ENCODE results near the gene SLC38A5.

SLC38A5 gene

DNA sequence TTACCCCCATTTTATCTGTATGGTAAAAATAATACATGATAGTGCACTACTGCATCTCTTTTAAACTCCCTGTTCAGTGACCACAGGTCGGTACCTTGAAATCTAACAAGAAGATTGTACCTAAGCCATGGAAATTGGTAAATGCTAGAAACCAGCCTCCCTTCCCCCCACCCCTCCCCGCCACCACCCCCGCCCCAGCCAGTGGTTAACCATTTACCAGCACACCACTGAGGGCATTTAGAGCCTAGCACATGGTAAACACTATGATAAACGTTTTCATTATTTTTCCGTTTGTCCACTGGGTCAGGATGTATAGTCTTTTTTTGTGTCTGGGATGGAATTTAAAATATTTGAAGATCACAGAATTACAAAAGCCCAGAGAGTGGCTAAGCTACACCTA lies 5.2 kb upstream of the SLC38A5 start:
- Histone ChIP-seq H3K9me3 (ENCODE audit: insufficient read depth, low read length) (no peaks in the 10 kb centered on the region), H2AFZ (ENCODE audit: low read depth, low read length, severe bottlenecking) (peak overlapping the region; percentile 88), H3K9ac (ENCODE audit: low read length) (peak overlapping the region; percentile 93), H4K20me1 (ENCODE audit: low read depth, low read length) (no peaks in the 10 kb centered on the region), H3K4me2 (ENCODE audit: low read depth, low read length, poor library complexity, severe bottlenecking) (peak overlapping the region; percentile 90), H3K4me3 (ENCODE audit: insufficient read depth, low read length, poor library complexity, severe bottlenecking) (peak overlapping the region; percentile 91), H3K79me2 (ENCODE audit: insufficient read depth, low read length) (peaks cover 30% of the 10 kb centered on the region), H3F3A (ENCODE audit: insufficient read depth) (no peaks in the 10 kb centered on the region), H3K27ac (ENCODE audit: low read depth, low read length) (peak overlapping the region; percentile 67), H3K27me3 (ENCODE audit: low read length) (no peaks in the 10 kb centered on the region), H3K9me2 (replicated peaks; ENCODE audit: insufficient read depth, low read length) (no peaks in the 10 kb centered on the region), H3K36me3 (ENCODE audit: low read length) (no peaks in the 10 kb centered on the region)
- TF ChIP-seq, protein P1, sequence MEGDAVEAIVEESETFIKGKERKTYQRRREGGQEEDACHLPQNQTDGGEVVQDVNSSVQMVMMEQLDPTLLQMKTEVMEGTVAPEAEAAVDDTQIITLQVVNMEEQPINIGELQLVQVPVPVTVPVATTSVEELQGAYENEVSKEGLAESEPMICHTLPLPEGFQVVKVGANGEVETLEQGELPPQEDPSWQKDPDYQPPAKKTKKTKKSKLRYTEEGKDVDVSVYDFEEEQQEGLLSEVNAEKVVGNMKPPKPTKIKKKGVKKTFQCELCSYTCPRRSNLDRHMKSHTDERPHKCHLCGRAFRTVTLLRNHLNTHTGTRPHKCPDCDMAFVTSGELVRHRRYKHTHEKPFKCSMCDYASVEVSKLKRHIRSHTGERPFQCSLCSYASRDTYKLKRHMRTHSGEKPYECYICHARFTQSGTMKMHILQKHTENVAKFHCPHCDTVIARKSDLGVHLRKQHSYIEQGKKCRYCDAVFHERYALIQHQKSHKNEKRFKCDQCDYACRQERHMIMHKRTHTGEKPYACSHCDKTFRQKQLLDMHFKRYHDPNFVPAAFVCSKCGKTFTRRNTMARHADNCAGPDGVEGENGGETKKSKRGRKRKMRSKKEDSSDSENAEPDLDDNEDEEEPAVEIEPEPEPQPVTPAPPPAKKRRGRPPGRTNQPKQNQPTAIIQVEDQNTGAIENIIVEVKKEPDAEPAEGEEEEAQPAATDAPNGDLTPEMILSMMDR (IDR thresholded peaks at IDR 0.05; ENCODE audit: insufficient read depth, low read length, poor library complexity, severe bottlenecking): no peak
- no peak for TF ChIP-seq EZH2phosphoT487 (conservative IDR thresholded peaks at IDR 0.05; ENCODE audit: low read length)

DNA sequence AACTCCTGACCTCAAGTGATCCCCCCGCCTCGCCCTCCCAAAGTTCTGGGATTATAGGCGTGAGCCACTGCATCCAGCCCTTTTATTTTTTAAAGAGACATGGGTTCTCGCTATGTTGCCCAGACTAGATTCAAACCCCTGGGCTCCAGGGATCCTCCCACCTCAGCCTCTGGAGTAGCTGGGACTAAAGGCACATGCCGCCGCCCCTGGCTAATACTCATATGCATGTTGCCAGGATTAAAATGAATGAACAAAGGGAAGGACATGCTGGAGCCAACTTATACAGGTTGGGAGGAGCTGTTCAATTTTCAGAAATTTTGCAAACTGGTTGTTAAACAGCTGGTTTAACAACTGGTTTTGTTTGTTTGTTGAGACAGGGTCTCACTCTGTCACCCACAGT lies 4.5 kb upstream of the SLC38A5 start:
- Histone ChIP-seq H3F3A (ENCODE audit: insufficient read depth) (no peaks in the 10 kb centered on the region), H3K27ac (ENCODE audit: low read depth, low read length) (no peak overlapping the region), H4K20me1 (ENCODE audit: low read depth, low read length) (no peaks in the 10 kb centered on the region), H3K79me2 (ENCODE audit: insufficient read depth, low read length) (peaks cover 30% of the 10 kb centered on the region), H3K36me3 (ENCODE audit: low read length) (no peaks in the 10 kb centered on the region), H3K4me3 (ENCODE audit: insufficient read depth, low read length, poor library complexity, severe bottlenecking) (no peak overlapping the region), H3K4me2 (ENCODE audit: low read depth, low read length, poor library complexity, severe bottlenecking) (peak overlapping the region; percentile 90), H3K9me3 (ENCODE audit: insufficient read depth, low read length) (no peaks in the 10 kb centered on the region), H2AFZ (ENCODE audit: low read depth, low read length, severe bottlenecking) (no peak overlapping the region), H3K27me3 (ENCODE audit: low read length) (no peaks in the 10 kb centered on the region), H3K9ac (ENCODE audit: low read length) (peak overlapping the region; percentile 93), H3K9me2 (replicated peaks; ENCODE audit: insufficient read depth, low read length) (no peaks in the 10 kb centered on the region)
- TF ChIP-seq EZH2phosphoT487 (conservative IDR thresholded peaks at IDR 0.05; ENCODE audit: low read length): no peak
- TF ChIP-seq, protein P1 (IDR thresholded peaks at IDR 0.05; ENCODE audit: insufficient read depth, low read length, poor library complexity, severe bottlenecking): no peak

DNA sequence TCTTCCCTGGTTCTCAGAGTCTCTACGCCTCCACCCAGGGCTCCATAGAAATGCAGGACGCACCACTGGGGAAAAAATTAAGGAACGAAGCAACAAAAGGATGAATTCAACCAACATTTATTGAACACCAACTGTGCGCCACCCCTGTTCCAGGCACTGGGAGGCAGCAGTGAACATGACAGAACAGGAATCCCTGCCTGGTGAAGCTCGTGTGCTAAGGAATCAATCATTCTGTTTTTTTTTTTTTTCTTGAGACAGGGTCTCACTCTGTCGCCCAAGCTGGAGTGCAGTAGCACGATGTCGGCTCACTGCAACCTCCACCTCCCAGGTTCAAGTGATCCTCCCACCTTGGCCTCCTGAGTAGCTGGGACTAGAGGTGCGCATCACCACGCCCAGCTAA lies 4.1 kb upstream of the SLC38A5 start:
- H3K27me3 ChIP-seq (ENCODE audit: low read length): no peaks in the 10 kb centered on the region
- no peaks in the 10 kb centered on the region for H3K36me3 ChIP-seq (ENCODE audit: low read length)
- no peak for TF ChIP-seq EZH2phosphoT487 (conservative IDR thresholded peaks at IDR 0.05; ENCODE audit: low read length)
- TF ChIP-seq, protein P1 (IDR thresholded peaks at IDR 0.05; ENCODE audit: insufficient read depth, low read length, poor library complexity, severe bottlenecking): no peak
- H3K4me3 ChIP-seq (ENCODE audit: insufficient read depth, low read length, poor library complexity, severe bottlenecking): no peak overlapping the region
- H4K20me1 ChIP-seq (ENCODE audit: low read depth, low read length): no peaks in the 10 kb centered on the region
- peaks cover 33% of the 10 kb centered on the region for H3K79me2 ChIP-seq (ENCODE audit: insufficient read depth, low read length)
- H3K9ac ChIP-seq (ENCODE audit: low read length): no peak overlapping the region
- H2AFZ ChIP-seq (ENCODE audit: low read depth, low read length, severe bottlenecking): no peak overlapping the region
- H3K4me2 ChIP-seq (ENCODE audit: low read depth, low read length, poor library complexity, severe bottlenecking): no peak overlapping the region
- no peak overlapping the region for H3K27ac ChIP-seq (ENCODE audit: low read depth, low read length)
- H3K9me2 ChIP-seq (replicated peaks; ENCODE audit: insufficient read depth, low read length): no peaks in the 10 kb centered on the region
- H3K9me3 ChIP-seq (ENCODE audit: insufficient read depth, low read length): no peaks in the 10 kb centered on the region
- H3F3A ChIP-seq (ENCODE audit: insufficient read depth): no peaks in the 10 kb centered on the region

DNA sequence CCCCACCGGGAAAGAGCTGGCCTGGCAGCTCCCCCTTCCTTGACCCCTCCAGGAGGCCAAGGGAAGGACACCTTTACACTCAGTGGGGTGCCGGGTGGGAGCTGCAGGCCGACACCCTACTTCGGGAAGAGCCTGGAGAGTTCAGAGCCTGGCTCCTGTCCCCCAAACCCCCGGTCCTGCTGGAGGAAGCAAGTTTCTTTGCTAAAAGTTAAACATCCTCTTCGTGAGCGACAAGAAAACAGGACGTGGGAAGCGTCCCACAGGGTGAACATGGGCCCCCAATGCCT lies 3.6 kb upstream of the SLC38A5 start:
- H3K9me2 ChIP-seq (replicated peaks; ENCODE audit: insufficient read depth, low read length): no peaks in the 10 kb centered on the region
- H3K9me3 ChIP-seq (ENCODE audit: insufficient read depth, low read length): no peaks in the 10 kb centered on the region
- TF ChIP-seq, protein P1 (IDR thresholded peaks at IDR 0.05; ENCODE audit: insufficient read depth, low read length, poor library complexity, severe bottlenecking): no peak
- no peak for TF ChIP-seq EZH2phosphoT487 (conservative IDR thresholded peaks at IDR 0.05; ENCODE audit: low read length)
- H3K4me3 ChIP-seq (ENCODE audit: insufficient read depth, low read length, poor library complexity, severe bottlenecking): no peak overlapping the region
- H3K36me3 ChIP-seq (ENCODE audit: low read length): no peaks in the 10 kb centered on the region
- no peak overlapping the region for H3K27ac ChIP-seq (ENCODE audit: low read depth, low read length)
- no peaks in the 10 kb centered on the region for H4K20me1 ChIP-seq (ENCODE audit: low read depth, low read length)
- no peak overlapping the region for H3K9ac ChIP-seq (ENCODE audit: low read length)
- no peaks in the 10 kb centered on the region for H3K27me3 ChIP-seq (ENCODE audit: low read length)
- H2AFZ ChIP-seq (ENCODE audit: low read depth, low read length, severe bottlenecking): no peak overlapping the region
- no peaks in the 10 kb centered on the region for H3F3A ChIP-seq (ENCODE audit: insufficient read depth)
- peaks cover 37% of the 10 kb centered on the region for H3K79me2 ChIP-seq (ENCODE audit: insufficient read depth, low read length)
- H3K4me2 ChIP-seq (ENCODE audit: low read depth, low read length, poor library complexity, severe bottlenecking): no peak overlapping the region
